ENCODE results near the gene NR1I2. TPM values are rescaled to one million over a fixed set of nuclear protein-coding genes. Genes with fewer than 3 reads are reported as not detected.
A peak's percentile ranks its signal among the peaks of the same experiment; 100 is the strongest.

NR1I2 gene
- total and polyA plus RNA-seq, 3 experiments from 2014 or later, result 0.35 to 1.0 (median 0.38) TPM

DNA sequence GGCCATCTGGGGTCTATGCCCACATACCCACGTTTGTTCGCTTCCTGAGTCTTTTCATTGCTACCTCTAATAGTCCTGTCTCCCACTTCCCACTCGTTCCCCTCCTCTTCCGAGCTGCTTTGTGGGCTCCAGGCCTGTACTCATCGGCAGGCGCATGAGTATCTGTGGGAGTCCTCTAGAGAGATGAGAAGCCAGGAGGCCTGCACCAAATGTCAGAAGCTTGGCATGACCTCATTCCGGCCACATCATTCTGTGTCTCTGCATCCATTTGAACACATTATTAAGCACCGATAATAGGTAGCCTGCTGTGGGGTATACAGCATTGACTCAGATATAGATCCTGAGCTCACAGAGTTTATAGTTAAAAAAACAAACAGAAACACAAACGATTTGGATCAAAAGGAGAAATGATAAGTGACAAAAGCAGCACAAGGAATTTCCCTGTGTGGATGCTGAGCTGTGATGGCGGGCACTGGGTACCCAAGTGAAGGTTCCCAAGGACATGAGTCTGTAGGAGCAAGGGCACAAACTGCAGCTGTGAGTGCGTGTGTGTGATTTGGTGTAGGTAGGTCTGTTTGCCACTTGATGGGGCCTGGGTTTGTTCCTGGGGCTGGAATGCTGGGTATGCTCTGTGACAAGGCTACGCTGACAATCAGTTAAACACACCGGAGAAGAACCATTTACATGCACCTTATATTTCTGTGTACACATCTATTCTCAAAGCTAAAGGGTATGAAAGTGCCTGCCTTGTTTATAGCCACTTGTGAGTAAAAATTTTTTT, 35.9 kb downstream of the NR1I2 start:
- Mint-ChIP-seq H3K27ac (no peak overlapping the region), H3K4me1 (peaks cover 0 to 5% (median 3%) of the 10 kb centered on the region in 3 donors), H3K27me3 (peaks cover 0 to 4% of the 10 kb centered on the region in 2 donors), H3K9me3 (no peaks in the 10 kb centered on the region), H3K36me3 (no peaks in the 10 kb centered on the region), H3K4me3 (no peak overlapping the region)
- Histone ChIP-seq H3K4me1 (ENCODE audit: insufficient read depth, low read length) (no peaks in the 10 kb centered on the region), H3K27ac (ENCODE audit: low read depth, low read length) (no peak overlapping the region), H3K36me3 (ENCODE audit: insufficient read depth, low read length) (no peaks in the 10 kb centered on the region), H3K9me3 (ENCODE audit: low read length) (no peaks in the 10 kb centered on the region), H3K4me3 (ENCODE audit: low read length) (no peak overlapping the region), H3K27me3 (ENCODE audit: insufficient read depth, low read length, poor library complexity, severe bottlenecking) (no peaks in the 10 kb centered on the region)
- ChIA-PET POLR2A (no interaction called here), CTCF (no interaction called here)
- no peak for DNase-seq

DNA sequence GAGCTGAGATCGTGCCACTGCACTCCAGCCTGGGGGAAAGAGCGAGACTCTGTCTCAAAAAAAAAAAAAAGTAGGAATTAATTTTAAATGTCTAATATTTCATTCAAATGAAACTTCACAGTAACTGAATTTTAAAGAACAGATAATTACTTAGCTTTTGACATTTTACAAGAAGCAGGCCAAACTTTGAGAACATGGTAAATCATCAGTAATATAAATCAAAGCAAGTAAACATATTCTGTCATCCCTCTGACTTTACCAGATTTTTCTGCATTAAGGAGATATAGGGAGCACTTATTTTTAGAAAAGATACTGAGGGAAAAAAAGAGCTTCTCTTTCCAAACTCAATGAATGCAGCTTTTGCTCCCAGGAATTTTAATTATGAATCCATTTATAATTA, 37.0 kb downstream of the NR1I2 start:
- no peak overlapping the region for H3K4me3 Mint-ChIP-seq
- Histone ChIP-seq H3K9me3 (ENCODE audit: low read length) (no peaks in the 10 kb centered on the region), H3K27me3 (ENCODE audit: insufficient read depth, low read length, poor library complexity, severe bottlenecking) (no peaks in the 10 kb centered on the region), H3K4me3 (ENCODE audit: low read length) (no peak overlapping the region), H3K36me3 (ENCODE audit: insufficient read depth, low read length) (no peaks in the 10 kb centered on the region), H3K4me1 (ENCODE audit: insufficient read depth, low read length) (no peaks in the 10 kb centered on the region), H3K27ac (ENCODE audit: low read depth, low read length) (no peak overlapping the region)
- DNase-seq, result no peak
- POLR2A ChIA-PET, result no interaction called here
- H3K27ac Mint-ChIP-seq, result no peak overlapping the region
- H3K27me3 Mint-ChIP-seq, result peaks cover 0 to 4% of the 10 kb centered on the region in 2 donors
- H3K36me3 Mint-ChIP-seq, result peaks cover 0 to 2% (median 0%) of the 10 kb centered on the region in 3 donors
- H3K4me1 Mint-ChIP-seq, result peaks cover 0 to 5% (median 3%) of the 10 kb centered on the region in 3 donors
- no peaks in the 10 kb centered on the region for H3K9me3 Mint-ChIP-seq
- CTCF ChIA-PET, result interaction anchor here (0.8 to 3.1 kb wide), 4 partner anchors 9 to 328 kb away, joined by 3 to 8 read pairs (median 5); no protein-coding TSS in a partner anchor

DNA sequence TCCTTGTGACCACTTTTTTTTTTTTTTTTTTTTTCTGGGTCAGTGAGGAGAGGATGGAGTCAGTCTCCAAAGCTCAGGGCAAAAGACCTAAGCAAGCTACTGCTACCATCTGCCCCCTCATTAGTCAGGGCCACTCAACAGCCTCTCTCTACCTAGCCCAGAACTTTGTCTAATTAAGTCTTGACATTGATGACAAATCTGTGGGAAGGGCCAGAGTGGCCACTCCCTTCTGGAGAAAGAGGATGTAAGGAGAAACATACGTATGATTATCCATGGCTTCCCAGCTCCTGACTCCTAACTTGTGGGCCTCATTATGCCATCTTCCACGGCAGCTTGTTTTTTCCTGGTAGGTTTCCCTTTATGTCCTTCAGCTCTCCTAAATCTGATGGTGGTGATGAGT, 37.9 kb downstream of the NR1I2 start:
- H3K27ac Mint-ChIP-seq, result peak overlapping the region in 1 of 8 donors; percentile 56
- no peak for DNase-seq
- peaks cover 0 to 2% (median 2%) of the 10 kb centered on the region in 3 donors for H3K36me3 Mint-ChIP-seq
- H3K4me1 ChIP-seq (ENCODE audit: insufficient read depth, low read length), result no peaks in the 10 kb centered on the region
- ChIA-PET CTCF (interaction anchor here (1.0 to 3.1 kb wide), 4 partner anchors 10 to 327 kb away, joined by 3 to 8 read pairs (median 5); no protein-coding TSS in a partner anchor), POLR2A (no interaction called here)
- H3K4me1 Mint-ChIP-seq, result peaks cover 0 to 5% (median 3%) of the 10 kb centered on the region in 3 donors
- no peaks in the 10 kb centered on the region for H3K9me3 Mint-ChIP-seq
- no peaks in the 10 kb centered on the region for H3K9me3 ChIP-seq (ENCODE audit: low read length)
- H3K4me3 ChIP-seq (ENCODE audit: low read length), result no peak overlapping the region
- peaks cover 0 to 1% of the 10 kb centered on the region in 2 donors for H3K27me3 Mint-ChIP-seq
- H3K27me3 ChIP-seq (ENCODE audit: insufficient read depth, low read length, poor library complexity, severe bottlenecking), result no peaks in the 10 kb centered on the region
- no peaks in the 10 kb centered on the region for H3K36me3 ChIP-seq (ENCODE audit: insufficient read depth, low read length)
- H3K27ac ChIP-seq (ENCODE audit: low read depth, low read length), result no peak overlapping the region
- no peak overlapping the region for H3K4me3 Mint-ChIP-seq

DNA sequence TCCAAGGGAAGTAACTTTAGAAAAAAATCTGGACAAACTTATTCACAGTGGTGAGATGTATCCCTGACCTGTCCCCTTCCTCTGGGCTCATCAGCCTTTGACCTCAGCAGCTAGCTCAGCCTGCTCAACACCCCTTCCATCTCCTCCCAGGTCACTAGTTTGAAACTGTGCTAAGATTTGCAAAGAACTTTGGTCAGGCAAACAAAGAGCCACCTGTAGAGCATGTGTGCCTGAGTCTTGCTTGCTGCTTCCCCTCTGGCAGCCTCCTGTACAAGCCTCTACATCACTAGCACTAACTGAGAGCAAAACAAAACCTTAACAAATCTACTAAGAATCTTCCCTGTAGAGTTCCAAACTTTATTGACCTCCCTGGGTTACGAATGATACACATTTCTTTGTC, 43.9 kb downstream of the NR1I2 start:
- H3K9me3 Mint-ChIP-seq, result no peaks in the 10 kb centered on the region
- peaks cover 0 to 3% of the 10 kb centered on the region in 2 donors for H3K27me3 Mint-ChIP-seq
- ChIA-PET POLR2A (no interaction called here), CTCF (no interaction called here)
- no peaks in the 10 kb centered on the region for H3K27me3 ChIP-seq (ENCODE audit: insufficient read depth, low read length, poor library complexity, severe bottlenecking)
- peaks cover 8 to 12% (median 10%) of the 10 kb centered on the region in 3 donors for H3K4me1 Mint-ChIP-seq
- H3K36me3 ChIP-seq (ENCODE audit: insufficient read depth, low read length), result no peaks in the 10 kb centered on the region
- no peaks in the 10 kb centered on the region for H3K9me3 ChIP-seq (ENCODE audit: low read length)
- no peak for DNase-seq
- H3K4me1 ChIP-seq (ENCODE audit: insufficient read depth, low read length), result no peaks in the 10 kb centered on the region
- no peak overlapping the region for H3K27ac ChIP-seq (ENCODE audit: low read depth, low read length)
- H3K4me3 Mint-ChIP-seq, result no peak overlapping the region
- peak overlapping the region in 1 of 8 donors; percentile 64 for H3K27ac Mint-ChIP-seq
- H3K36me3 Mint-ChIP-seq, result peaks cover 0 to 22% (median 7%) of the 10 kb centered on the region in 3 donors
- no peak overlapping the region for H3K4me3 ChIP-seq (ENCODE audit: low read length)

DNA sequence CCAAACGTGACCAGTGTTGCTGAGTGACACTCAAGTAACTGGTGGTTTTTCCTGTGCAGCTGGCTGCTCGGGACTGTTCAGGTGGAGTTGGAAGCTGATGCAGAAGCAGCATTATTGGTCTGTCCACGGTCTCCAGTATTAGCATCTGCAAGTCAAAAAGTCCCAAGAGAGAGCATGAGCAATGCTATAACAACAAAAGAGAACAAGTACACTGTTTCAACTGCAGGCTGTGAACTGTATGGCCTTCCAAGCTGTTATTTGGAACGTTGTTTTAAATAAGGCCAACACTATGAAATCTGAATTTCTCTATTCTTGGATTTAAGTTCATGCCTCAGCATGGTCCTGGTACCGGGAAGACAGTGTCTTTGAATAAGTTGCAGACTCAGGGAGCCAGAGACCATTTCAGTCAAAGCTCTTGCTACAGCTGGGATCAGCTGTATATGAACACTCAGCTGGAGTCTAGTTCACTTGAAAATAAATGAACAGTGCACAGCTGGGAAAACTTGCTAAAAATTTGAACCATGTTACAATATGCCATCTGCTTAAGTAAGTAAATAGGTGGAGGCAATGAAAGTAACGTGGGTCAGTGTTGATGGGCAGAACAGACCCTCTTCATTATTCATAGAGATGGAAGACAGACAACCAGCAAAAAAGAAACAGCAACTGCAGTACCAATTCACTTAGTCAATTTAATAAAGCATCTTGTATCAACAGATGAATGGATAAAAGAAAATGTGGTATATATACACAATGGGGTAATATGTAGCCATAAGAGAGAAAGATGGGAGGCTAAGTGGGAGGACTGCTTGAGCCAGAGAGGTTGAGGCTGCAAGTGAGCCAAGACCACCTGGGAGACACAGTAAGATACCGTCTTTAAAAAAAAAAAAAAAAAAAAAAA, 45.1 kb downstream of the NR1I2 start:
- H3K9me3 Mint-ChIP-seq, result no peaks in the 10 kb centered on the region
- H3K27ac Mint-ChIP-seq, result peak overlapping the region in 1 of 8 donors; percentile 83
- H3K4me3 Mint-ChIP-seq, result no peak overlapping the region
- H3K4me1 Mint-ChIP-seq, result peaks cover 10 to 16% (median 10%) of the 10 kb centered on the region in 3 donors
- peaks cover 0 to 22% (median 7%) of the 10 kb centered on the region in 3 donors for H3K36me3 Mint-ChIP-seq
- H3K4me1 ChIP-seq (ENCODE audit: insufficient read depth, low read length), result no peaks in the 10 kb centered on the region
- H3K4me3 ChIP-seq (ENCODE audit: low read length), result no peak overlapping the region
- H3K9me3 ChIP-seq (ENCODE audit: low read length), result no peaks in the 10 kb centered on the region
- H3K27me3 ChIP-seq (ENCODE audit: insufficient read depth, low read length, poor library complexity, severe bottlenecking), result no peaks in the 10 kb centered on the region
- DNase-seq, result no peak
- POLR2A ChIA-PET, result interaction anchor here (0.6 kb wide), 1 partner anchor 24 kb away, joined by 3 read pairs; no protein-coding TSS in a partner anchor
- no peaks in the 10 kb centered on the region for H3K36me3 ChIP-seq (ENCODE audit: insufficient read depth, low read length)
- no peak overlapping the region for H3K27ac ChIP-seq (ENCODE audit: low read depth, low read length)
- H3K27me3 Mint-ChIP-seq, result peaks cover 0 to 3% of the 10 kb centered on the region in 2 donors
- CTCF ChIA-PET, result interaction anchor here (0.7 kb wide), 1 partner anchor 11 kb away, joined by 3 read pairs; no protein-coding TSS in a partner anchor

DNA sequence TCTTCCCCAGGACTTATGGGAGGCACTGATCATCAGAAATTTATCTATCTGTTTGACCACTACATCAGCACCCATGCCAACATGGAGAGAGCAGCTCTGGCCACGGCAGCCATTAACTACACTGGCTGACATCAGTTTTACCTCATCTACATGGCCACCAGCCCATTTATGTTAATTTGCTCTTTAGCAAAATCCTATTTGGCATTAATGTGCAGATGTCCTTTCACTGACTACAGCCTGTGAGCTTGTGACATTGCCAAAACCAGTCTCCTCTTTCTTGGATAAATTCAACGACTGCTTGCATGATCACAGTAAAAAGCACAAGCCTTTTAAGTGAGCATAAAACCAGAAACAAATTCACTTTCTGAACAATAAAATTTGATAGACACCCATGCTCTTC, 47.5 kb downstream of the NR1I2 start:
- Histone ChIP-seq H3K9me3 (ENCODE audit: low read length) (no peaks in the 10 kb centered on the region), H3K27me3 (ENCODE audit: insufficient read depth, low read length, poor library complexity, severe bottlenecking) (no peaks in the 10 kb centered on the region), H3K4me3 (ENCODE audit: low read length) (no peak overlapping the region), H3K36me3 (ENCODE audit: insufficient read depth, low read length) (no peaks in the 10 kb centered on the region), H3K27ac (ENCODE audit: low read depth, low read length) (no peak overlapping the region), H3K4me1 (ENCODE audit: insufficient read depth, low read length) (no peaks in the 10 kb centered on the region)
- ChIA-PET CTCF (interaction anchor here (1.6 kb wide), 1 partner anchor 10 kb away, joined by 4 read pairs; no protein-coding TSS in a partner anchor), POLR2A (no interaction called here)
- Mint-ChIP-seq H3K4me1 (peaks cover 13 to 27% (median 14%) of the 10 kb centered on the region in 3 donors), H3K27me3 (peaks cover 0 to 3% of the 10 kb centered on the region in 2 donors), H3K36me3 (peaks cover 0 to 24% (median 9%) of the 10 kb centered on the region in 3 donors), H3K27ac (no peak overlapping the region), H3K4me3 (no peak overlapping the region), H3K9me3 (no peaks in the 10 kb centered on the region)
- no peak for DNase-seq

DNA sequence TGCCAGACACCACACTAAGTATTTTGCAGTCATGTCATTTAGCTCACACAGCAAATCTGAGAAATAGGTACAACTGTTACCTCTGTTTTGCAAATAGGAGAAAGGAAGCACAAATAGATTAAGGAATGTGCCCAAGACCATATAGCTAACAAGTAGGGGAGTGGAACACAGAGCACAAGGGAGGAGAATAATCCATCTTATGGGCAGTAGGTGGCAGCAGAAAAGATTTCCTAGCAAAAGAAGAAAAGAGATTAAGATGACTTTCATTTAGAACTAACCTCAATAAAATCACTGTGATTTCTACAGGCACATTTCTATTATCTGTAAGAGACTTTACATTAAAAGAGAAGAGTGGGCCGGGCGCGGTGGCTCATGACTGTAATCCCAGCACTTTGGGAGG, 49.1 kb downstream of the NR1I2 start:
- no peaks in the 10 kb centered on the region for H3K36me3 ChIP-seq (ENCODE audit: insufficient read depth, low read length)
- no peak overlapping the region for H3K27ac ChIP-seq (ENCODE audit: low read depth, low read length)
- no peaks in the 10 kb centered on the region for H3K27me3 ChIP-seq (ENCODE audit: insufficient read depth, low read length, poor library complexity, severe bottlenecking)
- no peaks in the 10 kb centered on the region for H3K9me3 ChIP-seq (ENCODE audit: low read length)
- no peaks in the 10 kb centered on the region for H3K4me1 ChIP-seq (ENCODE audit: insufficient read depth, low read length)
- no peak overlapping the region for H3K4me3 ChIP-seq (ENCODE audit: low read length)
- DNase-seq, result no peak
- peak overlapping the region in 2 of 8 donors; percentile 41 to 72 for H3K27ac Mint-ChIP-seq
- H3K4me3 Mint-ChIP-seq, result no peak overlapping the region
- no peaks in the 10 kb centered on the region for H3K9me3 Mint-ChIP-seq
- H3K27me3 Mint-ChIP-seq, result no peaks in the 10 kb centered on the region
- peaks cover 14 to 33% (median 19%) of the 10 kb centered on the region in 3 donors for H3K4me1 Mint-ChIP-seq
- peaks cover 0 to 15% (median 10%) of the 10 kb centered on the region in 3 donors for H3K36me3 Mint-ChIP-seq
- ChIA-PET POLR2A (no interaction called here), CTCF (interaction anchor here (1.6 kb wide), 1 partner anchor 12 kb away, joined by 4 read pairs; no protein-coding TSS in a partner anchor)

Measured in CD8-positive, alpha-beta memory T cell (primary cell).